Measurements from ENCODE around the gene ZNF664. TPM values are rescaled to one million over a fixed set of nuclear protein-coding genes. Genes with fewer than 3 reads are reported as not detected.

The ZNF664 gene
- total and polyA plus RNA-seq, 2 donors (not counting 1 experiment from before 2014, with no cell fraction given), result 14.3 to 47.1 TPM

- H3K4me3 ChIP-seq (ENCODE audit: control extremely low read depth in 1 of 5, extremely low read depth in 1 of 5, insufficient read depth in 1 of 5, low read depth in 2 of 5, low read length in 4 of 5), result no peak overlapping the region
- no peak overlapping the region for H3K4me3 Mint-ChIP-seq
- ATAC-seq (ENCODE audit: low read depth) (no peak), DNase-seq (no peak)
- H3K9ac ChIP-seq (ENCODE audit: low read length), result no peak overlapping the region
- ChIA-PET POLR2A (no interaction called here), CTCF (interaction anchor here (0.6 kb wide), 1 partner anchor 1622 kb away, joined by 3 read pairs; no protein-coding TSS in a partner anchor)
- no peak overlapping the region for H3K27ac Mint-ChIP-seq
- peaks cover 0 to 3% of the 10 kb centered on the region in 2 experiments for H3K36me3 ChIP-seq (replicated peaks in 1 of 2; ENCODE audit: control extremely low read depth in 1 of 2, control insufficient read depth in 1 of 2, extremely low read depth in 1 of 2, insufficient read depth in 2 of 2, low read length in 1 of 2)
- peaks cover 5% of the 10 kb centered on the region for H3K79me2 ChIP-seq (ENCODE audit: control insufficient read depth, insufficient read depth, low read length)
- no peaks in the 10 kb centered on the region for H3K9me3 Mint-ChIP-seq (ENCODE audit: insufficient read depth)
- no peak overlapping the region for H2AFZ ChIP-seq (ENCODE audit: insufficient read depth, low read depth, low read length, poor library complexity, severe bottlenecking)
- H3K9me3 ChIP-seq (ENCODE audit: control extremely low read depth in 1 of 3, control insufficient read depth in 2 of 3, insufficient read depth in 1 of 3, low read length in 2 of 3), result no peaks in the 10 kb centered on the region
- no peaks in the 10 kb centered on the region for H4K20me1 ChIP-seq (ENCODE audit: control insufficient read depth, insufficient read depth, low read length, poor library complexity, severe bottlenecking)
- 99% methylated on average over 5 of the region's 9 CpGs for WGBS (ENCODE audit: insufficient coverage)
- no peaks in the 10 kb centered on the region for H3K4me1 ChIP-seq (ENCODE audit: control insufficient read depth in 2 of 2, insufficient read depth in 2 of 2, low read length in 2 of 2)
- H3K4me2 ChIP-seq (replicated peaks; ENCODE audit: low read depth, low read length, poor library complexity, severe bottlenecking), result no peak overlapping the region
- no peaks in the 10 kb centered on the region for H3K4me1 Mint-ChIP-seq
- no peaks in the 10 kb centered on the region for H3K27me3 ChIP-seq (replicated peaks in 1 of 4; ENCODE audit: control extremely low read depth in 1 of 4, control insufficient read depth in 3 of 4, insufficient read depth in 4 of 4, low read length in 3 of 4)
- intact Hi-C loops (cut with micrococcal nuclease), result no loop called here
- TF ChIP-seq, protein P1, sequence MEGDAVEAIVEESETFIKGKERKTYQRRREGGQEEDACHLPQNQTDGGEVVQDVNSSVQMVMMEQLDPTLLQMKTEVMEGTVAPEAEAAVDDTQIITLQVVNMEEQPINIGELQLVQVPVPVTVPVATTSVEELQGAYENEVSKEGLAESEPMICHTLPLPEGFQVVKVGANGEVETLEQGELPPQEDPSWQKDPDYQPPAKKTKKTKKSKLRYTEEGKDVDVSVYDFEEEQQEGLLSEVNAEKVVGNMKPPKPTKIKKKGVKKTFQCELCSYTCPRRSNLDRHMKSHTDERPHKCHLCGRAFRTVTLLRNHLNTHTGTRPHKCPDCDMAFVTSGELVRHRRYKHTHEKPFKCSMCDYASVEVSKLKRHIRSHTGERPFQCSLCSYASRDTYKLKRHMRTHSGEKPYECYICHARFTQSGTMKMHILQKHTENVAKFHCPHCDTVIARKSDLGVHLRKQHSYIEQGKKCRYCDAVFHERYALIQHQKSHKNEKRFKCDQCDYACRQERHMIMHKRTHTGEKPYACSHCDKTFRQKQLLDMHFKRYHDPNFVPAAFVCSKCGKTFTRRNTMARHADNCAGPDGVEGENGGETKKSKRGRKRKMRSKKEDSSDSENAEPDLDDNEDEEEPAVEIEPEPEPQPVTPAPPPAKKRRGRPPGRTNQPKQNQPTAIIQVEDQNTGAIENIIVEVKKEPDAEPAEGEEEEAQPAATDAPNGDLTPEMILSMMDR (IDR thresholded peaks at IDR 0.05), result no peak
- TF ChIP-seq EZH2 (IDR thresholded peaks at IDR 0.05; ENCODE audit: borderline replicate concordance, insufficient read depth, low read depth, low read length, poor library complexity, severe bottlenecking), result no peak
- no peaks in the 10 kb centered on the region for H3K27me3 Mint-ChIP-seq
- H3K27ac ChIP-seq (ENCODE audit: low read length in 2 of 2), result no peak overlapping the region
Observed at GRCh38 chr12:123958876-123959275, 14.1 kb upstream of the ZNF664 start.

- POLR2A ChIA-PET, result no interaction called here
- no peak overlapping the region for H3K4me3 Mint-ChIP-seq
- Histone ChIP-seq H3K4me2 (replicated peaks; ENCODE audit: low read depth, low read length, poor library complexity, severe bottlenecking) (no peak overlapping the region), H3K27ac (ENCODE audit: low read length in 2 of 2) (no peak overlapping the region), H3K27me3 (replicated peaks in 1 of 4; ENCODE audit: control extremely low read depth in 1 of 4, control insufficient read depth in 3 of 4, insufficient read depth in 4 of 4, low read length in 3 of 4) (no peaks in the 10 kb centered on the region), H3K9ac (ENCODE audit: low read length) (no peak overlapping the region), H3K79me2 (ENCODE audit: control insufficient read depth, insufficient read depth, low read length) (peaks cover 5% of the 10 kb centered on the region), H3K9me3 (ENCODE audit: control extremely low read depth in 1 of 3, control insufficient read depth in 2 of 3, insufficient read depth in 1 of 3, low read length in 2 of 3) (no peaks in the 10 kb centered on the region), H2AFZ (ENCODE audit: insufficient read depth, low read depth, low read length, poor library complexity, severe bottlenecking) (no peak overlapping the region), H3K4me3 (ENCODE audit: control extremely low read depth in 1 of 5, extremely low read depth in 1 of 5, insufficient read depth in 1 of 5, low read depth in 2 of 5, low read length in 4 of 5) (no peak overlapping the region), H3K4me1 (ENCODE audit: control insufficient read depth in 2 of 2, insufficient read depth in 2 of 2, low read length in 2 of 2) (no peaks in the 10 kb centered on the region), H3K36me3 (replicated peaks in 1 of 2; ENCODE audit: control extremely low read depth in 1 of 2, control insufficient read depth in 1 of 2, extremely low read depth in 1 of 2, insufficient read depth in 2 of 2, low read length in 1 of 2) (peaks cover 0 to 3% of the 10 kb centered on the region in 2 experiments), H4K20me1 (ENCODE audit: control insufficient read depth, insufficient read depth, low read length, poor library complexity, severe bottlenecking) (no peaks in the 10 kb centered on the region)
- no peaks in the 10 kb centered on the region for H3K9me3 Mint-ChIP-seq (ENCODE audit: insufficient read depth)
- ATAC-seq (ENCODE audit: low read depth), result no peak
- WGBS (ENCODE audit: insufficient coverage), result 93% methylated on average over 6 of the region's 9 CpGs
- intact Hi-C loops (cut with micrococcal nuclease), result no loop called here
- DNase-seq, result no peak
- TF ChIP-seq, protein P1 (IDR thresholded peaks at IDR 0.05), result no peak
- TF ChIP-seq EZH2 (IDR thresholded peaks at IDR 0.05; ENCODE audit: borderline replicate concordance, insufficient read depth, low read depth, low read length, poor library complexity, severe bottlenecking), result no peak
- no peaks in the 10 kb centered on the region for H3K4me1 Mint-ChIP-seq
- CTCF ChIA-PET, result interaction anchor here (1.0 to 1.1 kb wide), 2 partner anchors 18 to 72 kb away, joined by 3 read pairs; no protein-coding TSS in a partner anchor
- H3K27me3 Mint-ChIP-seq, result no peaks in the 10 kb centered on the region
- no peak overlapping the region for H3K27ac Mint-ChIP-seq
Observed at GRCh38 chr12:123960029-123960735, 12.8 kb upstream of the ZNF664 start.
